CD14-positive monocyte (primary cell): Measurements from ENCODE around the gene CDH22. TPM values are rescaled to one million over a fixed set of nuclear protein-coding genes. Genes with fewer than 3 reads are reported as not detected.

ENCODE experiments used
- DNase-seq, 3 donors: peaks; one replicate each; pipeline ENCODE4 v3.0.0-alpha.2; 2011 to 2022
- H2AFZ ChIP-seq: 2 replicates; pipeline ENCODE4 v1.6.0; 2012; ENCODE audit warnings: mild to moderate bottlenecking, low read depth, low read length, inconsistent platforms; ENCODE audit not compliant: insufficient read depth, poor library complexity, severe bottlenecking
- H3K27ac ChIP-seq, 2 donors: 1 replicate in 1 of 2; 2 replicates in 1 of 2; pipeline ENCODE4 v1.5.1; 2012 to 2013; ENCODE audit warnings: low read length in 2 of 2, control low read depth in 1 of 2, inconsistent platforms in 1 of 2, low read depth in 1 of 2, mild to moderate bottlenecking in 1 of 2
- H3K27me3 ChIP-seq, 2 donors: one replicate each; pipeline versions ENCODE4 v1.6.0 to v1.6.1; 2011 to 2013; ENCODE audit warnings: low read length in 2 of 2; ENCODE audit not compliant: control insufficient read depth in 2 of 2, insufficient read depth in 2 of 2
- H3K36me3 ChIP-seq, 2 donors: replicated peaks in 1 of 2; 1 replicate in 1 of 2; 2 replicates in 1 of 2; pipeline versions ENCODE4 v1.5.1 to v1.6.1; 2012 to 2013; ENCODE audit warnings: low read length in 2 of 2, control low read depth in 1 of 2, inconsistent platforms in 1 of 2, mild to moderate bottlenecking in 1 of 2; ENCODE audit not compliant: insufficient read depth in 2 of 2, control insufficient read depth in 1 of 2
- H3K4me1 ChIP-seq, 2 donors: 1 replicate in 1 of 2; 2 replicates in 1 of 2; pipeline versions ENCODE4 v1.5.1 to v1.6.1; 2012 to 2013; ENCODE audit warnings: low read length in 2 of 2, control low read depth in 1 of 2, inconsistent platforms in 1 of 2, mild to moderate bottlenecking in 1 of 2, moderate library complexity in 1 of 2; ENCODE audit not compliant: insufficient read depth in 2 of 2, control insufficient read depth in 1 of 2
- H3K4me2 ChIP-seq: replicated peaks from 2 replicates; pipeline ENCODE3; 2012; ENCODE audit warnings: low read length, moderate library complexity, mild to moderate bottlenecking; ENCODE audit not compliant: poor library complexity, severe bottlenecking; ENCODE audit errors: extremely low read depth
- H3K4me3 ChIP-seq, 3 experiments: fragments of 200-600 bp in 1 of 3; sonication (generic) in 1 of 3; replicated peaks in 1 of 3; 1 replicate in 2 of 3; 2 replicates in 1 of 3; pipeline ENCODE4 v1.5.1; 2011 to 2013; ENCODE audit warnings: low read length in 3 of 3, mild to moderate bottlenecking in 3 of 3, control low read depth in 2 of 3, low read depth in 2 of 3, inconsistent platforms in 1 of 3, moderate library complexity in 1 of 3
- H3K79me2 ChIP-seq: 2 replicates; pipeline ENCODE4 v1.6.0; 2012; ENCODE audit warnings: mild to moderate bottlenecking, control low read depth, inconsistent platforms, low read length, moderate library complexity; ENCODE audit not compliant: insufficient read depth
- H3K9ac ChIP-seq: 2 replicates; pipeline ENCODE4 v1.6.0; 2017; ENCODE audit warnings: low read length, mild to moderate bottlenecking; ENCODE audit not compliant: insufficient read depth, poor library complexity, severe bottlenecking
- H3K9me3 ChIP-seq, 2 donors: replicated peaks in 1 of 2; 1 replicate in 1 of 2; 2 replicates in 1 of 2; pipeline versions ENCODE4 v1.5.1 to v1.6.1; 2012 to 2013; ENCODE audit warnings: low read length in 2 of 2, control low read depth in 1 of 2; ENCODE audit not compliant: control insufficient read depth in 1 of 2, insufficient read depth in 1 of 2
- H4K20me1 ChIP-seq: 2 replicates; pipeline ENCODE4 v1.6.0; 2012; ENCODE audit warnings: mild to moderate bottlenecking, low read length, control low read depth, moderate library complexity; ENCODE audit not compliant: insufficient read depth
- H3K27ac Mint-ChIP-seq, 7 donors: one replicate each; pipeline ENCODE4 v1.8.0; 2020; ENCODE audit warnings: mild to moderate bottlenecking in 7 of 7, mixed read lengths in 7 of 7, moderate library complexity in 6 of 7, inconsistent platforms in 2 of 7
- H3K27me3 Mint-ChIP-seq, 3 donors: one replicate each; pipeline ENCODE4 v1.8.0; 2021 to 2022; ENCODE audit warnings: low read depth in 3 of 3, mild to moderate bottlenecking in 3 of 3, mixed read lengths in 3 of 3, moderate library complexity in 3 of 3, inconsistent platforms in 1 of 3
- H3K36me3 Mint-ChIP-seq, 2 donors: one replicate each; pipeline ENCODE4 v1.8.0; 2020; ENCODE audit warnings: mixed read lengths in 2 of 2, inconsistent platforms in 1 of 2, mild to moderate bottlenecking in 1 of 2
- H3K4me1 Mint-ChIP-seq: one replicate; pipeline ENCODE4 v1.8.0; 2020; ENCODE audit warnings: mild to moderate bottlenecking, mixed read lengths
- H3K4me3 Mint-ChIP-seq, 2 donors: one replicate each; pipeline ENCODE4 v1.8.0; 2020; ENCODE audit warnings: mild to moderate bottlenecking in 2 of 2, mixed read lengths in 2 of 2, moderate library complexity in 1 of 2
- H3K9me3 Mint-ChIP-seq, 7 donors: one replicate each; pipeline ENCODE4 v1.8.0; 2020 to 2022; ENCODE audit warnings: mixed read lengths in 7 of 7, mild to moderate bottlenecking in 6 of 7, moderate library complexity in 6 of 7, inconsistent platforms in 2 of 7
- CTCF ChIP-seq: fragments of 200-600 bp; IDR thresholded peaks from one replicate; pipeline ENCODE4 v1.8.0; 2022; ENCODE audit warnings: antibody characterized with exemption, mild to moderate bottlenecking
- WGBS: methylation state at CpG from one replicate; pipeline ENCODE4 v1.1.5; 2013; ENCODE audit warnings: missing lambda C conversion rate; ENCODE audit not compliant: insufficient coverage; 5-methylcytosine and 5-hydroxymethylcytosine counted together
- intact Hi-C, 2 donors: fragments of 100-400 bp; cut with micrococcal nuclease; formaldehyde crosslinking; loops; one replicate each; pipeline versions ENCODE4 v1.15.0 to v1.15.1; 2023
- polyA plus RNA-seq, 3 donors: library from polyadenylated mRNA; depleted of rRNA in 1 of 3; unstranded in 2 of 3; stranded (reverse) in 1 of 3; fragments of 300-500 nt in 2 of 3; fragments of >200 nt in 1 of 3; fragmentation: Illumina TruSeq in 2 of 3; gene quantifications; 1 replicate in 2 of 3; 2 replicates in 1 of 3; pipeline ENCODE4 v1.2.3, GENCODE V29; 2012 to 2021

CDH22 gene
- polyA plus RNA-seq, 3 donors, result not detected

GRCh38 chr20:46172455-46172854 lies 135.8 kb downstream of the CDH22 start:
- Mint-ChIP-seq H3K36me3 (no peaks in the 10 kb centered on the region), H3K4me3 (peak overlapping the region in 1 of 2 donors; percentile 17), H3K27me3 (peaks cover 45 to 67% (median 61%) of the 10 kb centered on the region in 3 donors), H3K27ac (peak overlapping the region in 1 of 7 donors; percentile 62), H3K9me3 (peaks cover 0 to 16% (median 2%) of the 10 kb centered on the region in 7 donors), H3K4me1 (peaks cover 7% of the 10 kb centered on the region)
- Histone ChIP-seq H3K4me1 (no peaks in the 10 kb centered on the region), H3K9me3 (peaks cover 0 to 4% of the 10 kb centered on the region in 2 donors), H3K79me2 (no peaks in the 10 kb centered on the region), H3K4me3 (no peak overlapping the region), H4K20me1 (no peaks in the 10 kb centered on the region), H3K27me3 (peaks cover 28 to 45% of the 10 kb centered on the region in 2 donors), H3K27ac (no peak overlapping the region), H3K9ac (no peak overlapping the region), H2AFZ (no peak overlapping the region), H3K4me2 (no peak overlapping the region), H3K36me3 (no peaks in the 10 kb centered on the region)
- no peak for TF ChIP-seq CTCF
- no peak for DNase-seq
- 70% methylated on average over 4 of the region's 6 CpGs for WGBS
- intact Hi-C loops, result loop anchor here (10.0 kb wide), 2 partner anchors 148 to 158 kb away; partner anchors contain the start of gene SLC12A5 (in 1 of the 2)

- Histone ChIP-seq H3K79me2 (no peaks in the 10 kb centered on the region), H4K20me1 (no peaks in the 10 kb centered on the region), H2AFZ (no peak overlapping the region), H3K4me2 (no peak overlapping the region), H3K9ac (no peak overlapping the region), H3K9me3 (peaks cover 0 to 4% of the 10 kb centered on the region in 2 donors), H3K4me3 (no peak overlapping the region), H3K36me3 (no peaks in the 10 kb centered on the region), H3K27me3 (peaks cover 28 to 45% of the 10 kb centered on the region in 2 donors), H3K27ac (no peak overlapping the region), H3K4me1 (no peaks in the 10 kb centered on the region)
- Mint-ChIP-seq H3K4me1 (peaks cover 7% of the 10 kb centered on the region), H3K4me3 (no peak overlapping the region), H3K9me3 (peaks cover 0 to 16% (median 2%) of the 10 kb centered on the region in 7 donors), H3K27ac (no peak overlapping the region), H3K36me3 (no peaks in the 10 kb centered on the region), H3K27me3 (peaks cover 44 to 67% (median 59%) of the 10 kb centered on the region in 3 donors)
- no peak for TF ChIP-seq CTCF
- WGBS, result 76% methylated on average over 4 of the region's 5 CpGs
- intact Hi-C loops, result loop anchor here (10.0 kb wide), 2 partner anchors 147 to 157 kb away; partner anchors contain the start of gene SLC12A5 (in 1 of the 2)
- DNase-seq, result no peak
Measured at GRCh38 chr20:46171909-46172308, 136.4 kb downstream of the CDH22 start.
